SK-N-SH treated with all-trans-retinoic acid at 6 μM for 48 hours (cell line): ENCODE results near the gene TMEM130.

Source experiments
- ATAC-seq: fragments of 200-7000 bp; cut with Tn5 transposase; 3 replicates; pipeline ENCODE4 v1.9.1; 2020; ENCODE audit warnings: mild to moderate bottlenecking, moderate library complexity
- BACH2 ChIP-seq: fragments of 250-450 bp; sonication (Bioruptor Pico); IDR thresholded peaks from 2 replicates; pipeline ENCODE4 v1.9.0; 2021; ENCODE audit warnings: mild to moderate bottlenecking, borderline replicate concordance
- CREB5 ChIP-seq: fragments of 250-450 bp; sonication (Bioruptor Pico); IDR thresholded peaks from 2 replicates; pipeline ENCODE4 v1.5.1; 2020; ENCODE audit warnings: low read depth, mild to moderate bottlenecking, moderate library complexity
- CSDC2 ChIP-seq: fragments of 250-450 bp; sonication (Bioruptor Pico); IDR thresholded peaks from 2 replicates; pipeline ENCODE4 v1.5.0; 2020; ENCODE audit warnings: mild to moderate bottlenecking, moderate library complexity
- ESRRG ChIP-seq: fragments of 250-450 bp; sonication (Bioruptor Pico); IDR thresholded peaks from 2 replicates; pipeline ENCODE4 v1.6.1; 2021; ENCODE audit warnings: mild to moderate bottlenecking
- GLIS3 ChIP-seq: fragments of 250-450 bp; sonication (Bioruptor Pico); IDR thresholded peaks from 2 replicates; pipeline ENCODE4 v1.5.0; 2020; ENCODE audit warnings: mild to moderate bottlenecking, moderate library complexity
- ISL1 ChIP-seq: fragments of 250-450 bp; sonication (Bioruptor Pico); IDR thresholded peaks from 2 replicates; pipeline ENCODE4 v2.1.2; 2022; ENCODE audit warnings: mild to moderate bottlenecking, moderate library complexity
- OSR1 ChIP-seq: fragments of 250-450 bp; sonication (Bioruptor Pico); IDR thresholded peaks from 2 replicates; pipeline ENCODE4 v1.8.0; 2022; ENCODE audit warnings: moderate library complexity, mild to moderate bottlenecking, inconsistent platforms
- POU6F1 ChIP-seq: fragments of 250-450 bp; sonication (Bioruptor Pico); IDR thresholded peaks from 2 replicates; pipeline ENCODE4 v1.8.0; 2021; ENCODE audit warnings: low read depth, mild to moderate bottlenecking, moderate library complexity, borderline replicate concordance
- PPARA ChIP-seq: fragments of 250-450 bp; sonication (Bioruptor Pico); IDR thresholded peaks from 2 replicates; pipeline ENCODE4 v1.5.0; 2020; ENCODE audit warnings: mild to moderate bottlenecking, borderline replicate concordance
- RARB ChIP-seq: fragments of 250-450 bp; sonication (Bioruptor Pico); IDR thresholded peaks from 2 replicates; pipeline ENCODE4 v1.8.0; 2021; ENCODE audit warnings: mild to moderate bottlenecking, moderate library complexity
- SNAI2 ChIP-seq: fragments of 250-450 bp; sonication (Bioruptor Pico); IDR thresholded peaks from 2 replicates; pipeline ENCODE4 v1.5.0; 2020; ENCODE audit warnings: mild to moderate bottlenecking, moderate library complexity
- TCF4 ChIP-seq: fragments of 250-450 bp; sonication (Bioruptor Pico); IDR thresholded peaks from 2 replicates; pipeline ENCODE4 v1.8.0; 2021; ENCODE audit warnings: mild to moderate bottlenecking, moderate library complexity, borderline replicate concordance
- TOX ChIP-seq: fragments of 250-450 bp; sonication (Bioruptor Pico); IDR thresholded peaks from 2 replicates; pipeline ENCODE4 v1.8.0; 2021; ENCODE audit warnings: mild to moderate bottlenecking, moderate library complexity, borderline replicate concordance
- TSHZ2 ChIP-seq: fragments of 250-450 bp; sonication (Bioruptor Pico); IDR thresholded peaks from 2 replicates; pipeline ENCODE4 v1.5.0; 2020; ENCODE audit warnings: mild to moderate bottlenecking, moderate library complexity
- ZFP3 ChIP-seq: fragments of 250-450 bp; sonication (Bioruptor Pico); IDR thresholded peaks from 2 replicates; pipeline ENCODE4 v1.5.0; 2020; ENCODE audit warnings: mild to moderate bottlenecking, moderate library complexity
- ZFP30 ChIP-seq: fragments of 450-650 bp; formaldehyde crosslinking; IDR thresholded peaks from 2 replicates; pipeline ENCODE4 v1.5.0; 2022; ENCODE audit warnings: mild to moderate bottlenecking, moderate library complexity
- ZNF565 ChIP-seq: fragments of 450-650 bp; formaldehyde crosslinking; conservative IDR thresholded peaks from 2 replicates; pipeline ENCODE4 v1.5.0; 2020; ENCODE audit warnings: low read depth, mild to moderate bottlenecking, moderate library complexity
- ZNF70 ChIP-seq: fragments of 450-650 bp; formaldehyde crosslinking; IDR thresholded peaks from 2 replicates; pipeline ENCODE4 v1.5.0; 2020; ENCODE audit warnings: mild to moderate bottlenecking, moderate library complexity
- ZNF8 ChIP-seq: fragments of 450-650 bp; formaldehyde crosslinking; IDR thresholded peaks from 2 replicates; pipeline ENCODE4 v1.5.0; 2020; ENCODE audit warnings: mild to moderate bottlenecking, moderate library complexity

Gene TMEM130

GRCh38 chr7:98880485-98880884 is 10.7 kb upstream of the TMEM130 start:
- no peak for TF ChIP-seq RARB (CRISPR knock-in tag)
- TF ChIP-seq, all 23 proteins: peak for 0
- ATAC-seq = no peak

- TF ChIP-seq ZNF70 (CRISPR knock-in tag) (no peak), CSDC2 (no peak), GLIS3 (CRISPR knock-in tag) (no peak), TSHZ2 (CRISPR knock-in tag) (no peak), POU6F1 (CRISPR knock-in tag) (no peak), ESRRG (CRISPR knock-in tag) (no peak), SNAI2 (CRISPR knock-in tag) (no peak), BACH2 (CRISPR knock-in tag) (no peak), TOX (no peak), CREB5 (no peak), ZNF565 (CRISPR knock-in tag) (no peak), TCF4 (CRISPR knock-in tag) (no peak), PPARA (CRISPR knock-in tag) (no peak), ISL1 (no peak), RARB (CRISPR knock-in tag) (no peak), OSR1 (no peak)
- ATAC-seq = no peak
Measured at GRCh38 chr7:98879979-98880315, 10.1 kb upstream of the TMEM130 start.

GRCh38 chr7:98879198-98879978 is 9.6 kb upstream of the TMEM130 start:
- TF ChIP-seq TOX (no peak), TCF4 (CRISPR knock-in tag) (no peak), RARB (CRISPR knock-in tag) (no peak), POU6F1 (CRISPR knock-in tag) (no peak), ZFP3 (CRISPR knock-in tag) (no peak), ZFP30 (no peak), ESRRG (CRISPR knock-in tag) (no peak), ZNF8 (CRISPR knock-in tag) (no peak), ZNF565 (CRISPR knock-in tag) (no peak), TSHZ2 (CRISPR knock-in tag) (no peak)
- ATAC-seq = peak; percentile 53
